ENCODE results near the gene TRIM52. TPM values are rescaled to one million over a fixed set of nuclear protein-coding genes. Genes with fewer than 3 reads are reported as not detected.

Gene TRIM52
- total and polyA plus RNA-seq, 2 of the 13 experiments (the other 11 are each of a cell fraction or from before 2014, with no cell fraction given) = 7.2 to 11.6 TPM

- no peak; the same call in 1 of the 2 replicates for TF ChIP-seq ZNF639 (CRISPR knock-in tag; conservative IDR thresholded peaks at IDR 0.05)
- TF ChIP-seq ZNF232 (CRISPR knock-in tag; IDR thresholded peaks at IDR 0.05; ENCODE audit: borderline replicate concordance) = 0 out of 2 replicates have a peak, but pooled peaks have one; percentile 12
- TF ChIP-seq HES4 (CRISPR knock-in tag; IDR thresholded peaks at IDR 0.05; ENCODE audit: borderline replicate concordance) = peak; percentile 95
- TF ChIP-seq ASH2L (IDR thresholded peaks at IDR 0.05; ENCODE audit: insufficient read length, low read depth, low read length) = peak; percentile 87
- no peak for TF ChIP-seq PREB (CRISPR knock-in tag; IDR thresholded peaks at IDR 0.05)
- no peak for TF ChIP-seq ZNF704 (CRISPR knock-in tag; IDR thresholded peaks at IDR 0.05; ENCODE audit: borderline replicate concordance)
- TF ChIP-seq ZKSCAN1 (IDR thresholded peaks at IDR 0.05; ENCODE audit: low read length) = no peak
- no peak; the same call in 1 of the 2 replicates for TF ChIP-seq ZNF816 (CRISPR knock-in tag; IDR thresholded peaks at IDR 0.05; ENCODE audit: borderline replicate concordance)
- peak; percentile 83; the same call in 1 of the 2 replicates for TF ChIP-seq BORCS8-MEF2B (CRISPR knock-in tag; IDR thresholded peaks at IDR 0.05)
- no peak for TF ChIP-seq TAF15 (IDR thresholded peaks at IDR 0.05; ENCODE audit: low read depth, low read length, poor library complexity, severe bottlenecking)
- TF ChIP-seq ZNF33A (CRISPR knock-in tag; IDR thresholded peaks at IDR 0.05; ENCODE audit: borderline replicate concordance) = no peak
- TF ChIP-seq SPEN (CRISPR knock-in tag; IDR thresholded peaks at IDR 0.05; ENCODE audit: low read depth) = peak; percentile 99
- no peak; the same call in 1 of the 2 replicates for TF ChIP-seq SMAD1 (CRISPR knock-in tag; IDR thresholded peaks at IDR 0.05; ENCODE audit: borderline replicate concordance, low read depth)
- no peak for TF ChIP-seq ZFP37 (CRISPR knock-in tag; IDR thresholded peaks at IDR 0.05; ENCODE audit: borderline replicate concordance)
- no peak for TF ChIP-seq ZNF282 (IDR thresholded peaks at IDR 0.05; ENCODE audit: partially characterized antibody)
- peak; percentile 89 for TF ChIP-seq ZNF558 (CRISPR knock-in tag; IDR thresholded peaks at IDR 0.05; ENCODE audit: borderline replicate concordance)
- peak; percentile 63; the same call in 1 of the 2 replicates for TF ChIP-seq ZSCAN21 (CRISPR knock-in tag; IDR thresholded peaks at IDR 0.05; ENCODE audit: borderline replicate concordance)
- TF ChIP-seq ZNF460 (CRISPR knock-in tag; IDR thresholded peaks at IDR 0.05; ENCODE audit: borderline replicate concordance) = no peak
- peak; percentile 20 for TF ChIP-seq DBP (CRISPR knock-in tag; IDR thresholded peaks at IDR 0.05; ENCODE audit: not compliant biosample characterization)
- peak; percentile 83 for TF ChIP-seq ZNF878 (CRISPR knock-in tag; IDR thresholded peaks at IDR 0.05)
- TF ChIP-seq ZNF543 (CRISPR knock-in tag; IDR thresholded peaks at IDR 0.05) = no peak
- TF ChIP-seq ZNF770 (CRISPR knock-in tag; IDR thresholded peaks at IDR 0.05) = no peak; the same call in 1 of the 2 replicates
These were observed 17.2 kb downstream of the TRIM52 start, which contains the start of gene RACK1 (continued) for GRCh38 chr5:181243564-181244343.

Data from HepG2 (cell line).